ENCODE results near the gene AP1G1.

AP1G1 gene

DNA sequence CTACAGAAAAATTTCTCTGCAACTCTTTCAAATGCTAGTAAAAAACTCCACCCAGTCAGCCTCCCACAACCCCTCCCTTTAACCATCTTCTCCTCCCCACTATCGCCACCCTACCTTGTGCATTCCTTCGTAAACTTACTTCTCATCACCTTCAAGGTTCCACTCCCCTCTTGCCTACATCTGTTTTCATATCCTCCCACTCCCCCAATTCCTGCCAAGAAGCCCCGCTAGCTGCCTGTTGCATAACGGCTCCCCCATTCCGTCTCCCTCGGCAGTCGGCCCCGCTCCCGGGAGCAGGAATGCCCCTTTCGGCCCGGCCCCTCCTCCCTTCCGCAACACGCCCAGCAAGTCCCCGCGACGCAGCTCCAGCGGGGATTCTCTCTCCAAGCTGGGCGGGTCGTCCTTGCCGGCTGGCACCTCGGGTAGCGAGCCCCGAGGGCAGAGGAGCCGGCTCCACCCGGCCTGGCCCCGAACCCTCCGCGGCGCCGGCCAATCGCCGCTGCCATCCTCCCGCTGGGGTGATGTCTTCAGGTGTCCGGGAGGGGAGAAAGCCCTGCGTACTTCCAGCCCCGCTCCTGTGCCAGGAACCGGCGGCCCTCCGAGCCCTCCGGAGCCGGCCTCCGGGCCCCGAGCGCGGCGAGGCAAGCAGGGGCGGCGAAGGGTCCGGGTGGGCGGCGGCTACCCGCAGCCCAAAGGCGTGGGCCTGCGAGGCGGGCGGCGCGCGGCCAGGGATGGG, 85.7 kb downstream of the AP1G1 start:
- no peak for TF ChIP-seq CTCF (IDR thresholded peaks at IDR 0.05)

- no peak for TF ChIP-seq CTCF (IDR thresholded peaks at IDR 0.05)
Observed at GRCh38 chr16:71721066-71721740, 87.4 kb downstream of the AP1G1 start.

DNA sequence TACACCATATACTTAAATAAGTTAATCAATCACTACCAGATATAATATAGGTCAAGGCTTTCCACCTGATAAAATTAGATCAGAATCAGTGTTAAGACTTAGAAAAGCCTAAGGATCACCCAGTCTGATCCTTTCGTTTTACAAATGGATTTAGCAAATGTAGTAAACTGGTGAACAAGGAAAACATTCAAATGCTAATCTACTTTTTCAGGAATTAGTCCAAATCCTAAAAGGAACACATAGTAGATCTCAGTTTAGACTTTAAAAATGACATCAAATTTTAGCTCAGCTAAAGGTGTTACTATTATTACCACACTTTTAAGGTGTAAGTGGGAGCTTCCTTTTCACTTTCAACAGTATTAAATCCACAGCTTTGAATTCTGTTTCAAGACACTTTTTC, 96.1 kb downstream of the AP1G1 start:
- no peak for TF ChIP-seq CTCF (IDR thresholded peaks at IDR 0.05)

- no peak for TF ChIP-seq CTCF (IDR thresholded peaks at IDR 0.05)
Observed at GRCh38 chr16:71711789-71712188, 96.8 kb downstream of the AP1G1 start.

DNA sequence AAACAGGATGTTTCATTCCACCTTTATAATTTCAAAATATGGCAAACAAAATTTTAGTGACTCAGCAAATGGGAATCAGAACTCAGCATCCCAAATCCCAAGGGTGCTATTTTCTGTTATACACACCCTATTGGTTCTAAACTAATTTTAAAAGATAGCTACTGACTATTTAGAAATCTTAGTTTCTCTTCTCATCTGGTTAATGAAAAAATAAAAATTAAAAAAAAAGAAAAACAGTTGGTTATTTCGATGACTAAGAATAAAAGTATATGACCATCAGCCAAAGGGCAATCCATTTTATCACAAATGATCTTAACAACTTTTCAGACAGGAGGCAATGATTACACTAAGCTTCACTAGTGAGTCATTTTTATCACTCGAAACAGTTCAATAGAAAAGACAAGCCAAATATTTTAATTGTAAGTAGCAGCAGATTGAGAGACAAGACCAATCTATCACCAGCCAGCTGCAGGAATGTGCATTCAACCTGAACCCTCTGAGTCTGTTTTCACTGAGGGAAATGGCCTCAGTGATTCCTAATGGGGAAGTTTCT, 99.3 kb downstream of the AP1G1 start:
- TF ChIP-seq CTCF (IDR thresholded peaks at IDR 0.05), result no peak

GRCh38 chr16:71708696-71709095, 99.9 kb downstream of the AP1G1 start:
- no peak for TF ChIP-seq CTCF (IDR thresholded peaks at IDR 0.05)

DNA sequence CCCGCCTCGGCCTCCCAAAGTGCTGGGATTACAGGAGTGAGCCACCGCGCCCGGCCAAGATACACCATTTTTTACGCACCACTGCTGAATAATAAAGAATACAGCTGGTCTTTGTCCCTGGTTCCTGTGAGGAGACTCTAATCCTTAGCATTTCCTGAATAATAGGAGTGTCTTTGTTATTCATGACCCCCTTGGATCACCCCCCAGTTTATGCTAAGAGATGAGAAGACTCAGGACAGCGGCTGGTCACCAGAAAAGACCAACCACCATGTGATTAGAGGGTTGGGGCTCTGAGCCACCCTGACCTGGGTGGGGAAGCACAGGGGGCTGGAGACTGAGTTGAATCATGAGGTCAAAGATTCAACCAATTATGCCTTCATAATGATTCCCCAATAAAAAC, 101.4 kb downstream of the AP1G1 start:
- TF ChIP-seq CTCF (IDR thresholded peaks at IDR 0.05), result no peak

Data from LNCAP (cell line).